HepG2 (cell line): ENCODE results near the gene BCL2L2. TPM values are rescaled to one million over a fixed set of nuclear protein-coding genes. Genes with fewer than 3 reads are reported as not detected.

ENCODE experiments used
- BCL6 ChIP-seq: IDR thresholded peaks from 2 replicates; pipeline ENCODE4 v1.6.1; 2016; ENCODE audit warnings: missing genetic modification reagents, missing compliant biosample characterization
- BHLHE40 ChIP-seq: IDR thresholded peaks from 2 replicates; pipeline ENCODE4 v1.6.1; 2011; ENCODE audit warnings: low read length, improper control_type of control experiment
- EZH2 ChIP-seq: conservative IDR thresholded peaks from 2 replicates; pipeline ENCODE4 v1.6.1; 2012; ENCODE audit warnings: mild to moderate bottlenecking, low read depth, low read length, moderate library complexity
- GPBP1L1 ChIP-seq: sonication (generic); formaldehyde crosslinking; IDR thresholded peaks from 2 replicates; pipeline ENCODE4 v1.5.0; 2020; ENCODE audit warnings: mild to moderate bottlenecking, missing genetic modification reagents
- IKZF1 ChIP-seq: fragments of 450-650 bp; IDR thresholded peaks from 2 replicates; pipeline ENCODE4 v1.7.1; 2016
- KMT2A ChIP-seq: sonication (generic); formaldehyde crosslinking; IDR thresholded peaks from 2 replicates; pipeline ENCODE4 v1.4.0; 2020; ENCODE audit warnings: missing genetic modification reagents
- NBN ChIP-seq: fragments of 450-650 bp; conservative IDR thresholded peaks from 2 replicates; pipeline ENCODE4 v1.6.1; 2017
- NFE2L1 ChIP-seq: sonication (generic); formaldehyde crosslinking; IDR thresholded peaks from 2 replicates; pipeline ENCODE4 v1.4.0; 2020; ENCODE audit warnings: missing genetic modification reagents, mild to moderate bottlenecking, borderline replicate concordance
- NFYB ChIP-seq: sonication (generic); formaldehyde crosslinking; IDR thresholded peaks from 2 replicates; pipeline ENCODE4 v1.4.0; 2020; ENCODE audit warnings: missing genetic modification reagents
- NR2C2 ChIP-seq: sonication (generic); formaldehyde crosslinking; IDR thresholded peaks from 2 replicates; pipeline ENCODE4 v1.4.0; 2020; ENCODE audit warnings: missing genetic modification reagents, mild to moderate bottlenecking, moderate library complexity, borderline replicate concordance
- NR2F1 ChIP-seq, 2 experiments: fragments of 450-650 bp in 1 of 2; formaldehyde crosslinking in 1 of 2; IDR thresholded peaks; 2 replicates each; pipeline versions ENCODE4 v1.5.0 to v1.6.1; 2016 to 2020; ENCODE audit warnings: mild to moderate bottlenecking in 1 of 2, missing compliant biosample characterization in 1 of 2, missing genetic modification reagents in 1 of 2, moderate library complexity in 1 of 2
- NRL ChIP-seq: sonication (generic); formaldehyde crosslinking; IDR thresholded peaks from 2 replicates; pipeline ENCODE4 v1.5.0; 2020; ENCODE audit warnings: missing genetic modification reagents, mild to moderate bottlenecking, moderate library complexity, borderline replicate concordance
- PAX8 ChIP-seq: sonication (generic); formaldehyde crosslinking; IDR thresholded peaks from 2 replicates; pipeline ENCODE4 v1.8.0; 2022; ENCODE audit warnings: mild to moderate bottlenecking, missing genetic modification reagents, borderline replicate concordance
- PCBP1 ChIP-seq: fragments of 200-400 bp; formaldehyde crosslinking; IDR thresholded peaks from 2 replicates; pipeline ENCODE4 v1.6.1; 2017; ENCODE audit warnings: mild to moderate bottlenecking, low read depth, low read length, borderline replicate concordance
- PLRG1 ChIP-seq: fragments of 450-650 bp; conservative IDR thresholded peaks from 2 replicates; pipeline ENCODE4 v1.6.1; 2016
- PRMT3 ChIP-seq: sonication (generic); formaldehyde crosslinking; IDR thresholded peaks from 2 replicates; pipeline ENCODE4 v1.8.1; 2022; ENCODE audit warnings: low read depth, mild to moderate bottlenecking, moderate library complexity, missing genetic modification reagents, borderline replicate concordance
- RBAK ChIP-seq: sonication (generic); formaldehyde crosslinking; IDR thresholded peaks from 2 replicates; pipeline ENCODE4 v1.5.1; 2020; ENCODE audit warnings: mild to moderate bottlenecking, missing genetic modification reagents
- RBM39 ChIP-seq: fragments of 200-400 bp; formaldehyde crosslinking; IDR thresholded peaks from one replicate; pipeline ENCODE4 v1.6.1; 2018; ENCODE audit warnings: antibody characterized with exemption, mild to moderate bottlenecking, low read depth, low read length; ENCODE audit not compliant: poor library complexity, severe bottlenecking
- REPIN1 ChIP-seq: sonication (generic); formaldehyde crosslinking; IDR thresholded peaks from 2 replicates; pipeline ENCODE4 v1.8.0; 2022; ENCODE audit warnings: missing genetic modification reagents, low read depth, mild to moderate bottlenecking, borderline replicate concordance
- SMARCE1 ChIP-seq: fragments of 450-650 bp; IDR thresholded peaks from 2 replicates; pipeline ENCODE4 v1.6.1; 2017; ENCODE audit warnings: borderline replicate concordance
- ZFP62 ChIP-seq: sonication (generic); formaldehyde crosslinking; IDR thresholded peaks from 2 replicates; pipeline ENCODE4 v1.4.0; 2020; ENCODE audit warnings: missing genetic modification reagents
- ZFY ChIP-seq: sonication (generic); formaldehyde crosslinking; IDR thresholded peaks from 2 replicates; pipeline ENCODE4 v1.4.0; 2020; ENCODE audit warnings: missing genetic modification reagents
- ZNF275 ChIP-seq: sonication (generic); formaldehyde crosslinking; IDR thresholded peaks from 2 replicates; pipeline ENCODE4 v1.8.0; 2022; ENCODE audit warnings: missing genetic modification reagents, mild to moderate bottlenecking, inconsistent platforms, borderline replicate concordance
- ZNF558 ChIP-seq: sonication (generic); formaldehyde crosslinking; IDR thresholded peaks from 2 replicates; pipeline ENCODE4 v1.9.0; 2022; ENCODE audit warnings: mild to moderate bottlenecking, missing genetic modification reagents, borderline replicate concordance
- ZNF7 ChIP-seq: IDR thresholded peaks from 2 replicates; pipeline ENCODE4 v1.6.1; 2016; ENCODE audit warnings: missing biosample characterization, missing genetic modification reagents
- ZNF724P ChIP-seq: sonication (generic); formaldehyde crosslinking; IDR thresholded peaks from 2 replicates; pipeline ENCODE4 v1.8.0; 2022; ENCODE audit warnings: missing genetic modification reagents, borderline replicate concordance
- ZNF75D ChIP-seq: sonication (generic); formaldehyde crosslinking; IDR thresholded peaks from 2 replicates; pipeline ENCODE4 v1.8.1; 2023; ENCODE audit warnings: missing genetic modification reagents, mild to moderate bottlenecking, borderline replicate concordance
- ZSCAN5A ChIP-seq: sonication (generic); formaldehyde crosslinking; IDR thresholded peaks from 2 replicates; pipeline ENCODE4 v1.8.0; 2022; ENCODE audit warnings: mild to moderate bottlenecking, missing genetic modification reagents, borderline replicate concordance
- polyA plus RNA-seq, 8 experiments: library from polyadenylated mRNA; depleted of rRNA in 3 of 8; stranded (reverse) in 7 of 8; unstranded in 1 of 8; fragments of >200 nt; fragmentation: Illumina TruSeq in 4 of 8; extraction: Trizol in 4 of 8; gene quantifications; 2 replicates each; pipeline versions ENCODE4 v1.2.1 to v1.2.3, GENCODE V29; 2011 to 2016; ENCODE audit warnings: low read depth in 4 of 8, missing spikeins in 1 of 8, mixed read lengths in 1 of 8; ENCODE audit not compliant: insufficient read depth in 1 of 8
- total RNA-seq, 5 experiments: library from RNA; depleted of rRNA; stranded (reverse); fragments of >200 nt; fragmentation: Illumina TruSeq; extraction: Trizol; gene quantifications; 2 replicates each; pipeline ENCODE4 v1.2.3, GENCODE V29; 2016; ENCODE audit warnings: low read depth in 1 of 5

Gene BCL2L2
- total and polyA plus RNA-seq, 2 of the 13 experiments (the other 11 are each of a cell fraction or from before 2014, with no cell fraction given): 28.1 to 49.8 TPM

- TF ChIP-seq PAX8 (CRISPR knock-in tag): no peak
- TF ChIP-seq PLRG1: no peak
- no peak for TF ChIP-seq KMT2A (CRISPR knock-in tag)
- no peak; the same call in 1 of the 2 replicates for TF ChIP-seq ZFY (CRISPR knock-in tag)
- TF ChIP-seq REPIN1 (CRISPR knock-in tag): no peak
- TF ChIP-seq NFE2L1 (CRISPR knock-in tag): no peak
- peak; percentile 75; the same call in 1 of the 2 replicates for TF ChIP-seq ZSCAN5A (CRISPR knock-in tag)
- TF ChIP-seq RBM39: no peak
- TF ChIP-seq PRMT3 (CRISPR knock-in tag): no peak
- no peak for TF ChIP-seq ZNF558 (CRISPR knock-in tag)
- TF ChIP-seq NR2F1 (CRISPR knock-in tag; IDR thresholded peaks at IDR 0.05): 0 out of 4 replicates have a peak, but pooled peaks of 1 of the 2 experiments have one; percentile 47
- TF ChIP-seq RBAK (CRISPR knock-in tag): no peak
- no peak for TF ChIP-seq PCBP1
- peak; percentile 52; the same call in 1 of the 2 replicates for TF ChIP-seq ZNF724P
- TF ChIP-seq GPBP1L1 (CRISPR knock-in tag): no peak
- no peak for TF ChIP-seq NFYB
- no peak for TF ChIP-seq ZNF7 (CRISPR knock-in tag)
- TF ChIP-seq NR2C2: no peak; the same call in 1 of the 2 replicates
- TF ChIP-seq ZFP62 (CRISPR knock-in tag): no peak
- TF ChIP-seq ZNF75D: no peak
- no peak for TF ChIP-seq ZNF275
- no peak for TF ChIP-seq BCL6
- TF ChIP-seq IKZF1: no peak
- TF ChIP-seq NRL (CRISPR knock-in tag): no peak
- no peak for TF ChIP-seq SMARCE1
- TF ChIP-seq EZH2: no peak
- TF ChIP-seq NBN: no peak
- TF ChIP-seq BHLHE40: no peak
Measured at GRCh38 chr14:23327947-23328744, 21.5 kb downstream of the BCL2L2 start (continued).
